Measurements from ENCODE around the gene TTK.
"Not testable (repeated sequence)": the region's sequence is repeated elsewhere in the genome, so short reads cannot be mapped to it uniquely, and the experiment has no call there.

TTK gene

DNA sequence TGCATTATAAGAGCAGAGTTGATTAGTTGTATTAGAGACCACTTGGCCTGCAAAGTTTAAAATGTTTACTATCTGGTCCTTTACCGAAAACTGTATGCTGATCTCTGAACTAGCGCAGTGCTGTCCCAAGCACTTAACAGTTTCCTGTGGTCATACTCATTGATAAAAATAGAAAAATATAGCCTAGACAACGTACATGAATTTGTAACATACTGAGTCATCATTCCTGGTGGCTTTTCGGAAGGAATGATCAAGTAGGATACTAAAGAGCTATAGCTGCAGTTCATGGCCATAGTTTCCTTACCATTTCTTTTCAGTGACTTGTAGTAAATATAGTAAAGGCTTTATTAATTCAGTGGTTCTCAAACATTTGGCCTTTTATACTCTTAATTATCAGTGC lies 18.4 kb downstream of the TTK start:
- DNase-seq = no peak

DNA sequence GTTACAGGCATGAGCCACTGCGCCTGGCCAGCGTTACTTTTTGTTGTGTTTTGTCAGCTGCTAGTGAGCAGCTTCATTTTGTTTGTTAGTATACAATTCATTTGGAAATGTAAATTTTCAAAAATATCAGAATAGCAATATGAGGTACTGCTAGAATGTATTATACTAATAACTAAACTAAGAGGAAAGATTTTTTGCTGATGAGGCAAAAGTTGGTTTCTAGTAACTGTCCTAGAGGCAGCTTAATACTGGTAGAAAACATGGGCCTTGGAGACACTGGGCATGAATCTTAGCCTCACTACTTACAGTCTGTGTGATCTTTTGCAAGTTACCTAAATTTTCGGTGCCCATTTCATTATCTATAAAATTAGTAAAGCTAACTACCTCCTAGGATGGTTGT lies 24.1 kb downstream of the TTK start:
- no peak for DNase-seq

DNA sequence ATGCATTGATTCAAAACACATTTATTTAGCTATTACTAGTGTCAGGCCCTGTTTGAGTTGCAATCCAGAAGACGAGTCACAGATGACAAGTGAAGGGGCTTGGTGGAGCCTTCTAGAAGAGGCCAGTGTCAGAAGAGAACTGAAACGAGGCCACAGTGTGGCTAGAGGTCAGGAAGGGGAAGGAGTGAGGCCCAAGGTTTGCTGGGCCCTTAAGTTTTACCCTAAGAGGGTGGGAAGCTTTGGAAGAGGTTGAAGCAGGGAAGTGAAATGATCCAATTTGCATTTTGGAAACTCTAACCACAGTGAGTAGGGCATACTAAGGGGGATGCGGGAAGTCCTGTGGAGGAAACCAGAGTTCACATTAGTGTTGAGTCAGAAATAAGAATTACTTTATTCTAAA lies 25.0 kb downstream of the TTK start:
- no peak for DNase-seq

DNA sequence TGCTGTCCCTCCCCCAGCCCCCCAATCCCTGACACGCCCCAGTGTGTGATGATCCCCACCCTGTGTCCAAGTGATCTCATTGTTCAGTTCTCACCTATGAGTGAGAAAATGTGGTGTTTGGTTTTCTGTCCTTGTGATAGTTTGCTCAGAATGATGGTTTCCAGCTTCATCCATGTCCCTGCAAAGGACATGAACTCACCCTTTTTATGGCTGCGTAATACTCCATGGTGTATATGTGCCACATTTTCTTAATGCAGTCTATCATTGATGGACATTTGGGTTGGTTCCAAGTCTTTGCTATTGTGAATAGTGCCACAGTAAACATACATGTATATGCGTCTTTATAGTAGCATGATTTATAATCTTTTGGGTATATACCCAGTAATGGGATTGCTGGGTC lies 43.8 kb downstream of the TTK start:
- not testable (repeated sequence) for DNase-seq

DNA sequence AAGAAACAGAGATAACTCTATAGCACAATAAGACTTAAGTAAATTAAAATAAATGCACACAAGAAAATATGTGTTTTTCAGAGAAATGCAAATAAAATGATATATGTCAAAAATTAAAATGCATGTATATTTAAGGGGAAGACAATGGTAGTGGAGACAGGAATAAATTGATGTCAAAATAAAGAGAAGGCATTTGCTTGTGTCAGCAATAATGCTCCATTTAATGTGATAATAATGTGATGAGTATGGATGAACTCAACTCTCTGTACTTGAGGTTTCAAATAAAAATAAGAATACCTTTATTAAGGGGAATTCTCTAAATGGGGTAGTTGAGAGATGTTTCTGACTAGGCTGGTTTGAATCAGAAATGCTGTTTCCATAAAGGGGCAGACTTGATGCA lies 56.3 kb downstream of the TTK start:
- no peak for DNase-seq

DNA sequence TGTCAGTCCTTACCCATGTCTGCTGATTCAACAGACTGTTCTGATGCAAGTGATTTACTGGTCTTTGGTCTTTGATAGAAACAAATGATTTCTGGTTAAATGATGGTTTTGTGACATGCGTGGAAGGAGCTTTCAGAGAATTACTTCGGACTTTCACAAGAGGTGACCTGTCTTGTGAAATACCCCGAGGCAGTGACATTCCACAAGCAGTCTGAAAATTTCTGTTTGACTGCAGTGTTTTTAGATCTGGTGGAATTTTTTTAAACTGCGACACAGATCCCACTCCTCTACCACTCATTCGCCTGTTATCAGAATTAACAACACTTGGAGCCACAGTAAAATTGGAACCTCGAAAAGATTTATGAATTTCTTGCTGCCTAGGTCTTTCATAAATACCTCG lies 63.7 kb downstream of the TTK start:
- DNase-seq = not testable (repeated sequence)

DNA sequence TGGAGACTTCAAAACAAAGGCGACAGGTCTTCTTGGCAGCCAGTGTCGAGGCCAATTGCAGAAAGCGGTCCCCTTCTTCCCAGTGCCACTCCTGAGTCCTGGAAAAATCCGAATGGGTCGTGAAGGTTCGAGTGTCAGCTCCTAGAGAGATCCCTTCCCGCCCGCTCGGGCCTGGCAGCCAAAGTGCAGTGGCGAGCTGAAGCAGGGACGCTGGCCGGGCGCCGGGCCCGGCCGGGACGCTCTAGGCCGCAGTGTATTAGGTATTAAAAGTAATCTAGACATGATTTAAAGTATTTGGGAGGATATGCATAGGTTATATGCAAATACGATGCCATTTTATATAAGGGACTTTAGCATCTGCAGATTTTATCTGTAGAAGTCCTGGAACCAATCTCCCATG lies 66.0 kb downstream of the TTK start:
- DNase-seq = not testable (repeated sequence)

DNA sequence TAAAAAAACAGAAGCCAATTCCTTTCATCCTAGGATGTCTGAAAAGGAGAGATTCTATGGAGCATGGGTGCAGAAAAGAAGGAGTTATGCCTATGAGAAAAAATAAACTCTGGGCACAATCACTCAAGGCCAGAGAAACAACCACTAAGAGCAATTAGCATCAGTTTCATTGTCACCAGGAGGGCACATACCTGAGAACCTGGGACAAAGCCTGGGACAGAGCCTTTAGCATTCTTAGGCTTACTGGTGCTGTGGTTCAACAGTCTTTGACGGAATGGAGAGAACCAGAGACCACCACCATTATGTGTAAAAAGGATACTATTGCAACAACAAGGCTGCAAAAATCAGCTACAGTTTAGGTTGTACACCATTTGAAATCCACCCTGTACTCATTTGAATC lies 72.6 kb downstream of the TTK start:
- DNase-seq = no peak

DNA sequence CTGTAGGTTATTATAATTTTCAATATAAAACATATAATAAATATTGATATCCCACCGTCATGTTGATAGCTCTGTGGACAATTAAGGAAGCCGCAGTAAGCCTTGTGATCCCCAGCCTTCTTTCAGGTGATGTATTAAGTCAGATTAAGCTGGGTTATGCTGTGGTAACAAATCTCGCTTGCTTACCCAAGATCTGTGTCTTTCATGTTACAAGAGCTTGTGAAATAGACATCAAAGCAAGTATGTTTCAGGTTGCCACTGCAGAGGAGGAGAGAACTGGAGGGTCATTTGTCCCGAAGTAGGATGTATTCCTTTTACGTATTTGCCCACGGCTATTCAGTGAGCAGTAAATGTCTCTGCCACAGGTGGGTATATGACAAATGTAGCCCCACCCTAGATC lies 84.2 kb downstream of the TTK start:
- no peak for DNase-seq

DNA sequence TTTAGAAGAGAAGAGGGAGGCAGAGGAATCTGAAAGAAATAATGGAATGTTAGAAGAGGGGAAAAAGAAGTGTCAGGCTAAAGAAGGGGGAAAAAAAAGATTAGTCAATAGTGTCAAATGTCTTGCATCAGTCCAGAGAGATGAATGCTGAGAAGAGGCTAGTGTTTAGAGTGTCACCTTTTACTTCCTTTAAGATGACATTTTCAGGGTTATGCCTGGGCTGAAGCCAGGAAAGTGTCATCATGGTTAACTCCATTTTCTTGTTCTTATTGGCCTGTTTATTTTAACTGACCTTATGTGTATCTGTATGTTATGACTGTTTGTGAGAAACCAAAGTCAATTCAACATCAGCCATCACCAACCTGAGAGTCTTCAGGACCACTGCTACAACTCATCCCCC lies 87.1 kb downstream of the TTK start:
- DNase-seq = no peak

Data from activated CD4-positive, alpha-beta T cell treated with anti-CD3 and anti-CD28 coated beads, Interleukin-2, amount 50 U/mL, for 48 hours (primary cell).